HG02870 (cell line): ENCODE results near the gene EIF2B5.
"Not testable (repeated sequence)": the region's sequence is repeated elsewhere in the genome, so short reads cannot be mapped to it uniquely, and the experiment has no call there.

Experiments
- ATAC-seq: cut with Tn5 transposase; IDR thresholded peaks from one replicate; pipeline ENCODE4 v1.9.1; 2021; ENCODE audit warnings: mild to moderate bottlenecking, moderate library complexity; ENCODE audit not compliant: unreplicated experiment

The EIF2B5 gene

DNA sequence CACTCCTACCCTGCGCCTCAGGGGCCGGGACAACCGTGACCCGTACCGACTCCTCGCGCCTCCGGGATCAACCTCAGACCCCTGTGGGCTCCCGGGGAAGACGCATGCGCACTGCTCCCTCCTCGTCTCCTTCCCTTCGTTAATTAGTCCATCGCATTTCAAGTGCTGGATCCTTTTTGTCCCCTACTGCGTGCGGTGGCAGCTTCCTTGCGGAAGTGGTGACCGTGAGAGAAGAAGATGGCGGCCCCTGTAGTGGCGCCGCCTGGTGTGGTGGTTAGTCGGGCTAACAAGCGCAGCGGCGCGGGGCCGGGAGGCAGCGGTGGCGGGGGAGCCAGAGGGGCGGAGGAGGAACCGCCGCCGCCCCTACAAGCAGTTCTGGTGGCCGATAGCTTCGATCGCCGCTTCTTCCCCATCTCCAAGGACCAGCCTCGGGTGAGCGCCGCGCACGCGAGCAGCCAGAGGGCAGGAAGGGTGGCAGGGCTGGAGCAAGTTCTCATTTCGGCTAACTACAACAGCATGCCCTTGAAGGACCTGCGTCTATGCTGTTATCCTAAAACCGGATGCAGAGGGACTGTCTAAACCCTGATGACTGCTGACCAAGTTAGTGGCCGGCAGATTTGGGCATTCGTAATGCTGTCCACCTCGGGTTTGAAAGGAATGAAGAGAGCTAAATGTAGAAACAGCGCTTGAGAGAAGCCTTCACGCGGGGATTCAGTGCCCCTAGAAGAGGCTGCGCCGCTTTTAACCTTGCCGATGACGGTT is at the start of gene EIF2B5:
EIF2B5 (plus strand) TSS at position 210 of the 762 bp plus-strand sequence; CDS start at position 238, 28 bp downstream.
- peak; percentile 78 for ATAC-seq

DNA sequence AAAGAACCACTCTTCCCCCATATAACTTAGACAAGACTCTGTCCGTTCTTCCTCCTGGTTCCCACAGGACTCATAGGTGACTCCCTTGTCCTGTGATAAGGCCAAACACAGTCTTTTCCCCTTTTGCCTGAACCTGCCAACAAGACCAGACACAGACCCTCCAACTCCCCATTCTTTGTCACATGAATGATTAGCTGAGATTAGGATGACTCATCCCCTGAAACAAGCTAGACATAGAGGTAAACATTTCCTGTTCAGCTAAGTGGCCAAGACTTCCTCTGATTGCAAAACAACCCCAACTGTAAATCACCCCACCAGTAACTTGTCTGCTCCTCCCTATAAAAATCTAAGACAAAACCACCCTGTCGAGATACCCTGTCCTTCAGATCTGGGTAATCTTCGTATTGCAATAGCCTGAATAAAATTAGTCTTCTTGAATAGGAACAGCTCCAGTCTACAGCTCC is 49.7 kb upstream of the EIF2B5 start:
- no peak for ATAC-seq

DNA sequence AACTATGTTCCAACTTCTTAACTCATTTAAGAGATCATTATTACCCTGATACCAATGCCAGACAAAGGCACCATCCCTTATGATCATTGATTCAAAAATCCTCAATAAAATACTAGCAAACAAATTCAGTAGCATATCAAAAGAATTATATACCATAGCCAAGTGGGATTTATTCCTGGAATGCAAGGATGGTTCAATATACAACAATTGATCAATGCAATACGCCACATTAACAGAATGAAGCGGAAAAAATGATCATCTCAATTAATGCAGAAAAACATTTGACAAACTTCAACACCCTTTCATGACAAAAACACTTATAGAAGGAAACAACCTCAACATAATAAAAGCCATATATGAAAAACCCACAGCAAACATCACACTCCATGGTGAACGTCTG is 43.0 kb upstream of the EIF2B5 start:
- no peak for ATAC-seq

DNA sequence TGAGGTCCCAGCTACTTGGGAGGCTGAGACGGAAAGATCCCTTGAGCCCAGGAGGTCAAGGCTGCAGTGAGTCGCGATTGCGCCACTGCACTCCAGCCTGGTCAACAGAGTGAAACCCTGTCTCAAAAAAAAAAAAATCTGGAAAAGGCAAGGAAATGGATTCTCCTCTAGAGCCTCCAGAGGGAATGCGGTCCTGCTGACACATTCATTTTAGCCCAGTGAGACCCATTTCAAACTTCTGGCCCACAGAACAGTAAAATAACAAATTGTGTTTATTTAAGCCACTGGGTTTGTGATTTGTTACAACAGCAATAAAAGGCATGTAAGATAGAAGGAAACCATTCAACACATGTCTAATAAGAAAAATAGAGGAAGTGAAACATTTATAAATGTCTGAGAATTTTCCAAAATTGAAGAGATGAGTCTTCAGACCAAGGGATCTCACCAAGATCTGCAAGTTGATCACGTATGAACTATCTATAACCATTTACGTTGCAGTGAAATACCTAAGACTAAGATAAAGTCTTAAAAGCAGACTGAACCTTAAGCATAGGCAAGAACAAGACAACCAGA is 38.3 kb upstream of the EIF2B5 start, which contains the start of gene HTR3E:
HTR3E (plus strand) TSS at position 254 of the 573 bp plus-strand sequence. CDS start 466 bp downstream, outside the sequence.
- no peak for ATAC-seq

DNA sequence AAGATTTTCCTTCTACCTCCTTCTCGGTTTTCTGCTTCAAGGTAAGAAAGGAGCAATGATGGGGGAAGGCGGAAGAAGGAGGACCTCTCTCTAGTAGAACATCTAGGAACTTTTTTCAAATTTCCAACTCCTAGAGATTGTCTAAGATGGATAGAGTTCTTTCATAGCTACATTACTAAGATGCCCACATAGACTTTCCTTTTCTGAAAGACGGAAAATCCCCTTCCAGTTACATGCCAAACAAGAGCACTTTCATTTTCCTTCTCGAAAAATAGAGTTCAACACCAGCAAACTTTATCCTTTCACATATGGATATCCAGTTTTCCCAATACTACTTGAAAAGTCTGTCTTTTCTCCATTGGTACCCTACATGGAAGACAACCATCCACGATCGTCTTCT is 37.6 kb upstream of the EIF2B5 start:
- ATAC-seq, result no peak

DNA sequence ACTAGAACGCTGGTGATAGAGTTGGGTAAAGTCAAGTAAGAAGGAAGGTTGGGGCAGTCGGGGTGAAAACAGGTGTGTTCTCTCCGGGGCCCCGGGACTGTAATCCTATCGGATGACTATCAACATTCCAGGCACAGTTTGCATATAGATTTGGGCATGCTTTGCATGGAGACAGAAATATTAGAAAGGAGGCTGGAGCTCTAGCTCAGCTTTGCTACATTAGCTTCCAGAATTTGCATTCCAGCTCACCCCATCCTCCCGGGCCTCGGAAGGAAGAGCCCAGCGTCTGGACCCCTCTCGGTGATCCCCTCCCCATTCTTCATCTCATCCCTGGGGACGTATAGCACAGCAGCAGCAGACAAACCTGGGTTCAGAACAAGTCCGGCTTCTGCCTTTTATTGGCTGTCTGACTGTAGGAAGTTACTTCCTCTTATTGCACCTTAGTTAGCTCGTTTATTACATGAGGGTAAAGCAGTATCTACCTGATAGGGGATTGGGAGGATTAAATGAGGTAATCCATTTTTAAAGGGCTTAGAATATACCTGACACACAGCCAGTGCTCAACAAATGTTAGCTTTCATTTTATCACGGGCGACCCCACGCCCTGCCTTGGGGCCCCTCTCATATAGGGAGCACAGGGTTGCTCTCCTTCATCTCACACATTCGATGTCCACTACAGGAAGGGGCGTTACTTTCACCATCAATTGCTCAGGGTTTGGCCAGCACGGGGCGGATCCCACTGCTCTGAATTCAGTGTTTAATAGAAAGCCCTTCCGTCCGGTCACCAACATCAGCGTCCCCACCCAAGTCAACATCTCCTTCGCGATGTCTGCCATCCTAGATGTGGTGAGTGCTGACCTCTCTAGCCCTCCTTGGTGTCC is 35.1 kb upstream of the EIF2B5 start:
- ATAC-seq, result no peak

DNA sequence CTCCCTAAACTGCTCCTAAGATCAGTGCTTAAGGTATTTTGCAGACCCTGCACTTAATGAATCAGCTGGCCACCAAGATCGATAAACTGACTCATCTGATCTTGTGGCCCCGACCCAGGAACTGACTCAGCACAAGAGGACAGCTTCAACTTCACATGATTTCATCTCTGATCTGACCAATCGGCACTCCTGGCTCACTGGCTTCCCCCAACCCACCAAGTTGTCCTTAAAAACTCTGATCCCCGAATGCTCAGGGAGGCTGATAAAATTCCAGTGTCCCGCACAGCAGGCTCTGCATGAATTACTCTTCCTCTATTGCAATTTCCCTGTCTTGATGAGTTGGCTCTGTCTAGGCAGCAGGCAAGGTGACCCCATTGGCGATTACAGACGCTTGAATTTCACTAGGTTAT is 24.8 kb upstream of the EIF2B5 start:
- no peak for ATAC-seq

DNA sequence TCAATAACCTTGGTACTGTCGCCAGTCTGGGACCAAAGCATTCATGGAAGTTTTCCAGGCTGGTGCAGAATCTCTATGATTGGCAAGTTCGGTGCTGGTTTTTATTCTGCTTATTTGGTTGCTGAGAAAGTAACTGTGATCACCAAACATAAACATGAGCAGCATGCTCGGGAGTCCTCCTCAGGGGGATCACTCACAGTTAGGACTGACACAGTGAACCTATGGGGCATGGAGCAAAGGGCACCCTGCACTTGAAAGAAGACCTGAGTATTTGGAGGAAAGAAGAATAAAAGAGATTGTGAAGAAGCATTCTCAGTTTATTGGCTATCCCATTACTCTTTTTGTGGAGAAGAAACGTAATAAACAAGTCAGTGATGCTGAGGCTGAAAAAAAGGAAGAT is 19.1 kb upstream of the EIF2B5 start:
- no peak for ATAC-seq

DNA sequence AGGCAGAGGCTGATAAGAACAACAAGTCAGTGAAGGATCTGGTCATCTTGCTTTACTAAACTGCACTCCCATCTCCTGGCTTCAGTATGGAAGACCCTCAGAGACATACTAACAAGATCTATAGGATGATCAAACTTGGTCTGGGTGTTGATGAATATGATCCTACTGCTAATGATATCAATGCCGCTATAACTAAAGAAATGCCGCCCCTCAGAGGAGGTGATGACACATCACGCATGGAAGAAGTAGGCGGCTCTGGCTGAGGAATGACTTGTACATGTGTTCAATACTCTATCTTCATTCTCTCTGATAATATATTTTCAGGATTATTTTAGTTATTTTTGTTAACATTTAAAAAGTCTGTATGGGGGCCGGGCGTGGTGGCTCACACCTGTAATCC is 17.5 kb upstream of the EIF2B5 start:
- no peak for ATAC-seq

DNA sequence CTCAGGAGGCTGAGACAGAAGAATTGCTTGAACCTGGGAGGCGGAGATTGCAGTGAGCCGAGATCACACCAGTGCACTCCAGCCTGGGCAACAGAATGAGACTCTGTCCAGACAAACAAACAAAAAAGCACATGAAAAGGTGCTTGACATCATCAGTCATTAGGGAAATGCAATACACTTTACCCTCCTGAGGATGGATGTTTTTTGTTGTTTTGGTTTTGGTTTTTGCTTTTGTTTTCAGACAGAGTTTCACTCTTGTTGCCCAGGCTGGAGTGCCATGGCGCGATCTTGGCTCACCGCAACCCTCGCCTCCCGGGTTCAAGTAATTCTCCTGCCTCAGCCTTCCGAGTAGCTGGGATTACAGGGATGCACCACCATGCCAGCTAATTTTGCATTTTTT is 14.1 kb upstream of the EIF2B5 start:
- ATAC-seq, result not testable (repeated sequence)

DNA sequence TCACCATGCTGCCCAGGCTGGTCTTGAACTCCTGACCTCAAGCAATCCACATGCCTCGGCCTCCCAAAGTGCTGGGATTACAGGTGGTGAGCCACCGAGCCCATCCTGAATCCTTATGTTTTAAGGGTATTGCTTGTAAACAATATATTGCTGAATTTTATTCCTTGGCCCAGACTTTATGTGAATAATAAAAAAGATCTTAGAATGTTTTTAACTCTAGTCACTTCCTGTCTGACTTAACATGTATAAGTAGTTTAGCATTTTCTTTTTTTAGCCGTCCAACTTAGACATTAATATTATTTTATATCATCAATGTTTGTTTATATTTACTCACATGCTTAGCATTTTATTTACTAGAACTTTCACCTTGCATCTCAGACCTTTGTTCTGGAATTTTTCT is 9.2 kb upstream of the EIF2B5 start:
- ATAC-seq, result no peak

DNA sequence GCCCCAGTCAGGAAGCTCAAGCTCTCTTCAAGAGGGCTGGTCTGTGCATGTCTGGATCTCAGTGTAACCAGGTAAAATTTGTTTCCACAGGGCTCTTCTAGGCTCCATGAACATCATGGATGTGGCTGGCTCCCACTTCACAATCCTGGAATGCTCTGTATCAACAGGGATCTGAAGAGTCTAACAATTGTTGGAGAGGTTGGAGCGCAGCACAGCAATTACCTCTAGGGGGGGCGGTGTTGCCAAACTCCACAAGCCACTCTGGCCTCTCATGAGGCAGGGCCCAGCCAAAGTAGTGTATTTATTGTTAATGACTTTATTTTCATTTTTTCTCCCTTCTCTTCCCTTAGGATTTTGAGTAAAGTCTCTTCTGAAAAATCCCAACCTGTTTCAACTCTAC is 6.1 kb upstream of the EIF2B5 start:
- ATAC-seq, result no peak

DNA sequence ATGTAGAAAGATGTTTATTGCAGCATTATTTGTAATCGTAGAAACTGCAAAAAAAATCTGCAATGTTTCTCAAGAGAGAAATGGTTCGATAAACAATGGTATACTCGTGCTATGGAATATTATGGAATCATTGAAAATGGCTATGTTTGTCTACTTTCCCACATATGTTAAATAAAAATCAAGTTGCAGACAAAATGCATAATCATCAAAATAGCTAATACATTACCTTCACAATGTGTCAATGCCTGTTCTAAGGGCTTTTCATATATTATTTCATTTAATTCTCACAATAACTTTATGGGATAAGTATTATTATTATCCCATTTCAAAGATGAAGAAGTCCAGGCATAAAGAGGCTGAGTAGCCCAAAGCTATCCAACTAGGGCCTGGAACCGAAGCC is 2.2 kb upstream of the EIF2B5 start:
- ATAC-seq, result no peak

DNA sequence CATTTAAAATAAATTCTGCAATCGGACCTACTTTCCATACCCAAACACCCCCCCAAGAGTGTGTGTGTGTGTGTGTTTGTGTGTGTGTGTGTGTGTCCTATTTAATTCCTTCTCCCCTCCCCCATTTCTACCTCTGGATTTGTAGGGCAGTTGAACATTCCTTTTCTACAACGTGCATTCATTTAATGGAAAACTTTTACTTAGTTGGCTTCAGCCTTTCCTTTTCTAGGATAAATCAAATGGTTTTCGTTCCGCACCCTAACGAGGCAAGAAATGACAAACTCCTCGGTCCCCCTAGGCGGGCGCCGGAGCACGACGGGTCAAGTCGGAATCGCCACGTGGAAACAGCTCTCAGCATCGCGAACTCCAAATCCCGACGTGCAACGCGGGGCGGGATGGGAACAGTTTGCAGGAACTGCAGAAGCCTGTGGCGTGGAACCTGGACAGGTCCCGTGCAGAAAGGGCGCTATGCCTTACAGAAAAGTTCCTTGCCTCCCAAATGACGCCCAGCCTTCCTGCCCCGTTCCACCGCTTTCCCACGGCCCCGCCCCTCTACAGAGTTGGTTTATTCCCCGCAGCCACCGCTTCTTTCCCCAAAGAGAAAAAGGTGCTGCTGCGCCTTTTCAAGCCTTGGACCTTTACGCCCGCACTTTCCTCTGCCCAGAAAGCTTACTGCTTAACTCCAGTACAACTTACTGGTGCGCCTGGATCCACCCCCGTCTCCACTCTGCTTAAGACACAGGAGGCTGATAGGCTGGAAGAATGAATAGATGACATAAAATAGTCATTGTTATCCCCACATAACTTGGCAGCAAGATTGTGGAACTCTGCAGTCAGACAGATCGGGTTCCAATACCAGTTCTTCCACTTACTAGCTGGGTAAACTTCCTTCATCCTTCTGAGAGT is 1.1 kb upstream of the EIF2B5 start:
- peak; percentile 40 for ATAC-seq

DNA sequence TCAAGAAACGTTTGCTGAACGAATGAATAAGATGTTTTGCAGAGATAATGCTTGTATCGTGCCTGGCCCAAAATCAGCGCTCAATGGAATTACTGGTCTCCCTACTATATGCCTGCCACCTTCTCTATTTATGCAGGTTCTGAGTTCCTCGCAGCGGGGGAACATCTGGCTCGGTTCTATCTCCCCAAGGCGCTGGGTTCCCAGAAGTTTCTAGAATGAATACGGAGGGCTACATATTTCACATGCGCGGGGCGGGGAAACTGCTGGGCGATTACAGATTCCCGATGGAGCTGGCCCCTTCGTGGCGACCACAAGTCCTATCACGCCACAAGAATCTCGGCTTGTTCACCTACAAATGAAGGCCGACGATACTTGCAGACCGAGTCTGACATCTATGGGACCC is 411 bp upstream of the EIF2B5 start:
- ATAC-seq, result peak; percentile 25

DNA sequence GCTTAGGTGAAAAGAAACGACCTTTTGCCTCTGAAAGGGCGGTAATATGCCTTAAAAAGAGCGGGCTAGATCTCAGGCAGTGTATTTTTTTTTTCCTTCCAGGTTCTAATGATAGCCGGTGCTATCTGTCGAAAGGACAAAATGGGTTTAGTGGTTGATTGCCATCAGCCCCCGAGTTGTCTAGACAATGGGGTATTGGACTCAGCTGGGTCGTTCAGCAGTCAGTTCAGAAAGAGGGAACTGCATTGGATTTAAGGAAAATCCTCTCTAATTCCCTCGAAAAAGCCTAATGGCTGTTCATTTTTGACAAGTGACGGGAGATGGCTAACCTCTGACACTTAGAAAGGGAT is 728 bp downstream of the EIF2B5 start:
- ATAC-seq, result no peak

DNA sequence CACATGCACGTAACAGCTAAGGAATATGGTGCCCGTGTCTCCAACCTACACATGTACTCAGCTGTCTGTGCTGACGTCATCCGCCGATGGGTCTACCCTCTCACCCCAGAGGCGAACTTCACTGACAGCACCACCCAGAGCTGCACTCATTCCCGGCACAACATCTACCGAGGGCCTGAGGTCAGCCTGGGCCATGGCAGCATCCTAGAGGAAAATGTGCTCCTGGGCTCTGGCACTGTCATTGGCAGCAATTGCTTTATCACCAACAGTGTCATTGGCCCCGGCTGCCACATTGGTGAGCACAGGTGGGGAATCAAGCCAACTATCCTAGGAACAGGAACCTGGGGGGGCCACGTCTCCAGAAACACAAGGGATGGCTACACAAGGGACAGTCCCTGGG is 5.3 kb downstream of the EIF2B5 start:
- ATAC-seq, result no peak

DNA sequence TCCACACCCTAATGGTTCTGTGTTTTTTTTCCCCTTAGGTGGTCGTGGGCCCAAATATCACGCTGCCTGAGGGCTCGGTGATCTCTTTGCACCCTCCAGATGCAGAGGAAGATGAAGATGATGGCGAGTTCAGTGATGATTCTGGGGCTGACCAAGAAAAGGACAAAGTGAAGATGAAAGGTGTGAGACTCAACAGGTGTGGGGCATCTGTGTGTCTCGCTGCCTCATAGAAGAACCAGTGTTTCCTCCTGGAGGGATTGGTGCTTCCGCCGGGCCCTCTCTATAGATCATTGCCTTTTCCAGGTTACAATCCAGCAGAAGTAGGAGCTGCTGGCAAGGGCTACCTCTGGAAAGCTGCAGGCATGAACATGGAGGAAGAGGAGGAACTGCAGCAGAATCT is 7.0 kb downstream of the EIF2B5 start:
- no peak for ATAC-seq

DNA sequence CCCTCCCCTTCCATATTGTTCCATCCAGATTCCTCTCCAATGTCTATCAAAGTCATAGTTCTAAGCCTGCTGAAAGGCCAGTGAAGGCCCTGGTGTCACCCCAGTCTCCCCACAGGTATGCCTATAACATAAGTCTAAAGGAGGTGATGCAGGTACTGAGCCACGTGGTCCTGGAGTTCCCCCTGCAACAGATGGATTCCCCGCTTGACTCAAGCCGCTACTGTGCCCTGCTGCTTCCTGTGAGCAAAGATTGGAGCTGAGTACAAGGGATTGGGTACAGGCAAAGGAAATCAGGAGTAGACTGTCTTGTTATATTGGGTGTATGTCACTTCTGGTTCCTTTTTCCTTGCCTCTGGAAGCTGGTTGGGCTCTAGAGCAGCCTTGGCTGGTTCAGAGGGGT is 8.2 kb downstream of the EIF2B5 start:
- ATAC-seq, result no peak

DNA sequence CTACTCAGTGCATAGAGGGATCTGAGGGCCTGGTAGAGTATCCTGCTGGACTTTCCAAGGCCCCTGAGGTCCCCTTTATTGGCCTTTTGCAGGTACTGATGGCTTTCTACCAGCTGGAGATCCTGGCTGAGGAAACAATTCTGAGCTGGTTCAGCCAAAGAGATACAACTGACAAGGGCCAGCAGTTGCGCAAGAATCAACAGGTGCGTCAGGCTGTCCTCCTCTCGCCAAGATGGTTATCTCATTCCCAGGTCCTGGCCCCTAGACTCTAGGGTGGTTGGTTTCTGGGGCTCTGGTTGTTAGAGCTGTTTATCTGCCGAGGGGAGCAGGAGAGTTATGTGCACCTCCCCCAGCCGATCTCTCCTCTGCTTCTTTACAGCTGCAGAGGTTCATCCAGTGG is 9.3 kb downstream of the EIF2B5 start:
- ATAC-seq, result no peak

DNA sequence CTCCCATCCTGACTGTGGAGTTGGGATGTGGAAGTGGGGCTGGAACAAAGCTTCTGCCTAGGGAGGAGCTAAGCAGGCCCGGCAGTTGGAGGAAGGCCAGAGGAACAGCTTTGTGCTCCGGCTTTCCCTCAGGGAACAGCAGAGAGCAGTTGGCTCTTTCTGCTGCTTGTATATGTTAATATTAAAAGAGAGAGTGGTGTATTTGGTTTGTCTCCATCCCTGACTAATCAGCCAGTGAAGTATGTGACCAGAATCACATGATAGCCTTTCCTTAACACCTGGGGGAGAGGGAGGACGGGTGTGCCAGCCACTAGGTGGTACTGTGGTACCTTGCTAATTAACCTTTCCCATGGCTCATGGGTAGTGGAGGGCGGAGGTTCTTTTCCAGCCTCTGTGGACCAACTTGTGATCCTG is 10.0 kb downstream of the EIF2B5 start:
- no peak for ATAC-seq
